Measurements from ENCODE around the gene RALGPS2.
"Not testable (repeated sequence)": the region's sequence is repeated elsewhere in the genome, so short reads cannot be mapped to it uniquely, and the experiment has no call there.

Gene RALGPS2

GRCh38 chr1:178784131-178784536 lies 59.1 kb downstream of the RALGPS2 start:
- no peak for DNase-seq

- DNase-seq = no peak
These were observed 67.3 kb downstream of the RALGPS2 start for GRCh38 chr1:178792394-178792793.

GRCh38 chr1:178796013-178796412 lies 71.0 kb downstream of the RALGPS2 start:
- no peak for DNase-seq

GRCh38 chr1:178797590-178797989 lies 72.5 kb downstream of the RALGPS2 start:
- no peak for DNase-seq

GRCh38 chr1:178798232-178798861 lies 73.3 kb downstream of the RALGPS2 start:
- DNase-seq = no peak

- DNase-seq = no peak
These were observed 77.8 kb downstream of the RALGPS2 start for GRCh38 chr1:178802873-178803272.

GRCh38 chr1:178806665-178807300 lies 81.7 kb downstream of the RALGPS2 start:
- no peak for DNase-seq

GRCh38 chr1:178808529-178808928 lies 83.5 kb downstream of the RALGPS2 start:
- DNase-seq = no peak

GRCh38 chr1:178810585-178810984 lies 85.5 kb downstream of the RALGPS2 start:
- DNase-seq = no peak

- no peak for DNase-seq
These were observed 93.4 kb downstream of the RALGPS2 start for GRCh38 chr1:178818416-178818815.

- DNase-seq = no peak
These were observed 94.1 kb downstream of the RALGPS2 start for GRCh38 chr1:178819123-178819522.

- DNase-seq = no peak
These were observed 96.3 kb downstream of the RALGPS2 start for GRCh38 chr1:178821134-178821866.

GRCh38 chr1:178825167-178825566 lies 100.1 kb downstream of the RALGPS2 start:
- no peak for DNase-seq

- DNase-seq = no peak
These were observed 119.4 kb downstream of the RALGPS2 start for GRCh38 chr1:178844436-178844835.

- no peak for DNase-seq
These were observed 121.3 kb downstream of the RALGPS2 start for GRCh38 chr1:178846306-178846705.

GRCh38 chr1:178847396-178847849 lies 122.4 kb downstream of the RALGPS2 start:
- DNase-seq = no peak

GRCh38 chr1:178847919-178848318 lies 122.9 kb downstream of the RALGPS2 start:
- DNase-seq = not testable (repeated sequence)

- DNase-seq = no peak
These were observed 124.9 kb downstream of the RALGPS2 start for GRCh38 chr1:178849918-178850317.

- DNase-seq = no peak
These were observed 132.1 kb downstream of the RALGPS2 start for GRCh38 chr1:178857126-178857525.

- no peak for DNase-seq
These were observed 137.4 kb downstream of the RALGPS2 start for GRCh38 chr1:178862416-178862815.

GRCh38 chr1:178862864-178863263 lies 137.8 kb downstream of the RALGPS2 start:
- DNase-seq = no peak

- DNase-seq = no peak
These were observed 139.3 kb downstream of the RALGPS2 start for GRCh38 chr1:178864326-178864725.

GRCh38 chr1:178867670-178868069 lies 142.6 kb downstream of the RALGPS2 start:
- no peak for DNase-seq

GRCh38 chr1:178868706-178869105 lies 143.7 kb downstream of the RALGPS2 start:
- no peak for DNase-seq
